IMR-90 (cell line): ENCODE measurements around the gene MORF4L1. TPM values are rescaled to one million over a fixed set of nuclear protein-coding genes. Genes with fewer than 3 reads are reported as not detected.
A peak's percentile ranks its signal among the peaks of the same experiment; 100 is the strongest.

Experiments
- ATAC-seq: fragments of 200-7000 bp; cut with Tn5 transposase; 2 replicates; pipeline ENCODE4 v1.9.1; 2020; ENCODE audit warnings: low read depth, mild to moderate bottlenecking, moderate library complexity
- BruUV-seq: library from RNA; stranded (reverse); fragments of 400-500 nt; replicated peaks from 2 replicates; lab custom pipeline; 2021; lab: Mats Ljungman, UMichigan
- CTCF ChIA-PET: fragments of 300-600 bp; formaldehyde crosslinking; extraction: SDS; loops from one replicate; lab custom pipeline; 2021; ENCODE audit warnings: antibody characterized with exemption; lab: Yijun Ruan, JAX
- POLR2A ChIA-PET: fragments of 300-600 bp; sonication (Branson Sonifier 250); formaldehyde crosslinking; loops from one replicate; lab custom pipeline; 2022; ENCODE audit warnings: antibody characterized with exemption; ENCODE audit not compliant: unreplicated experiment; lab: Charles Lee
- DNase-seq: peaks from one replicate; pipeline ENCODE4 v3.0.0; 2013
- H2AFZ ChIP-seq: replicated peaks from 2 replicates; pipeline ENCODE3; 2013; ENCODE audit warnings: low read length, mild to moderate bottlenecking; ENCODE audit not compliant: poor library complexity
- H2AK5ac ChIP-seq: 2 replicates; pipeline ENCODE4 v1.6.1; 2013; ENCODE audit warnings: low read depth, low read length, inconsistent platforms
- H2AK9ac ChIP-seq: replicated peaks from 2 replicates; pipeline ENCODE3; 2013; ENCODE audit warnings: mild to moderate bottlenecking, low read depth, low read length, moderate library complexity; ENCODE audit not compliant: poor library complexity
- H2BK120ac ChIP-seq: 2 replicates; pipeline ENCODE4 v1.6.1; 2013; ENCODE audit warnings: low read depth, low read length, inconsistent platforms
- H2BK15ac ChIP-seq: 3 replicates; pipeline ENCODE4 v1.6.1; 2013; ENCODE audit warnings: low read depth, low read length, inconsistent platforms
- H2BK20ac ChIP-seq: 2 replicates; pipeline ENCODE4 v1.6.1; 2013; ENCODE audit warnings: low read depth, mild to moderate bottlenecking, inconsistent platforms, low read length, moderate library complexity
- H2BK5ac ChIP-seq: 2 replicates; pipeline ENCODE4 v1.6.1; 2013; ENCODE audit warnings: mild to moderate bottlenecking, low read depth, low read length, inconsistent platforms; ENCODE audit not compliant: poor library complexity, severe bottlenecking
- H3K14ac ChIP-seq: replicated peaks from 2 replicates; pipeline ENCODE4 v1.6.1; 2013; ENCODE audit warnings: low read depth, low read length, inconsistent platforms
- H3K18ac ChIP-seq: 2 replicates; pipeline ENCODE4 v1.6.1; 2013; ENCODE audit warnings: low read depth, low read length, control low read depth
- H3K23ac ChIP-seq: 2 replicates; pipeline ENCODE4 v1.6.1; 2013; ENCODE audit warnings: low read depth, low read length, inconsistent platforms
- H3K27ac ChIP-seq: 2 replicates; pipeline ENCODE4 v1.5.1; 2013; ENCODE audit warnings: mild to moderate bottlenecking, control low read depth, low read length; ENCODE audit not compliant: insufficient read depth
- H3K27me3 ChIP-seq: 2 replicates; pipeline ENCODE4 v1.6.1; 2013; ENCODE audit warnings: low read length; ENCODE audit not compliant: control insufficient read depth, insufficient read depth
- H3K36me3 ChIP-seq: 2 replicates; pipeline ENCODE4 v1.6.1; 2013; ENCODE audit warnings: low read length, mixed read lengths; ENCODE audit not compliant: control insufficient read depth, insufficient read depth
- H3K4ac ChIP-seq: 2 replicates; pipeline ENCODE4 v1.6.1; 2013; ENCODE audit warnings: low read depth, low read length, inconsistent platforms
- H3K4me1 ChIP-seq: 2 replicates; pipeline ENCODE4 v1.6.1; 2013; ENCODE audit warnings: low read length, mixed read lengths; ENCODE audit not compliant: control insufficient read depth, insufficient read depth
- H3K4me2 ChIP-seq: 2 replicates; pipeline ENCODE4 v1.6.1; 2013; ENCODE audit warnings: low read depth, mild to moderate bottlenecking, control low read depth, low read length, moderate library complexity
- H3K4me3 ChIP-seq: 2 replicates; pipeline ENCODE4 v1.5.1; 2013; ENCODE audit warnings: low read depth, mild to moderate bottlenecking, control low read depth, low read length, moderate library complexity; ENCODE audit not compliant: insufficient read depth
- H3K56ac ChIP-seq: 2 replicates; pipeline ENCODE4 v1.6.1; 2013; ENCODE audit warnings: low read length, inconsistent platforms; ENCODE audit not compliant: insufficient read depth; ENCODE audit errors: extremely low read depth
- H3K79me1 ChIP-seq, 2 experiments: 2 replicates each; pipeline ENCODE4 v1.6.1; 2013; ENCODE audit warnings: low read length in 2 of 2, inconsistent platforms in 1 of 2, low read depth in 1 of 2
- H3K9ac ChIP-seq: 2 replicates; pipeline ENCODE4 v1.6.1; 2013; ENCODE audit warnings: low read depth, low read length, control low read depth
- H3K9me1 ChIP-seq: 2 replicates; pipeline ENCODE4 v1.6.1; 2013; ENCODE audit warnings: low read length, inconsistent platforms; ENCODE audit not compliant: insufficient read depth
- H3K9me3 ChIP-seq: 2 replicates; pipeline ENCODE4 v1.6.1; 2013; ENCODE audit warnings: low read length; ENCODE audit not compliant: control insufficient read depth, insufficient read depth
- H4K20me1 ChIP-seq: 2 replicates; pipeline ENCODE4 v1.6.1; 2013; ENCODE audit warnings: low read length, inconsistent platforms; ENCODE audit not compliant: insufficient read depth
- H4K5ac ChIP-seq: 2 replicates; pipeline ENCODE4 v1.6.1; 2013; ENCODE audit warnings: mild to moderate bottlenecking, low read depth, low read length, control low read depth
- H4K8ac ChIP-seq, 2 experiments: 2 replicates each; pipeline ENCODE4 v1.6.1; 2013; ENCODE audit warnings: low read depth in 2 of 2, low read length in 2 of 2, control low read depth in 1 of 2, inconsistent platforms in 1 of 2
- H4K91ac ChIP-seq: 2 replicates; pipeline ENCODE4 v1.6.1; 2013; ENCODE audit warnings: low read depth, low read length, inconsistent platforms; ENCODE audit not compliant: insufficient read depth
- BHLHE40 ChIP-seq: fragments of 150-350 bp; IDR thresholded peaks from 2 replicates; pipeline ENCODE4 v1.6.1; 2016; ENCODE audit warnings: mild to moderate bottlenecking, low read depth, low read length
- CEBPB ChIP-seq: IDR thresholded peaks from 2 replicates; pipeline ENCODE4 v1.6.1; 2012; ENCODE audit warnings: low read depth, low read length, improper control_type of control experiment
- CHD1 ChIP-seq: IDR thresholded peaks from 2 replicates; pipeline ENCODE4 v1.6.1; 2012; ENCODE audit warnings: low read depth, low read length, improper control_type of control experiment
- CTCF ChIP-seq: conservative IDR thresholded peaks from 2 replicates; pipeline ENCODE4 v1.5.1; 2012; ENCODE audit warnings: mild to moderate bottlenecking, low read depth, low read length, improper control_type of control experiment
- FOS ChIP-seq: fragments of 150-350 bp; IDR thresholded peaks from 2 replicates; pipeline ENCODE4 v1.6.1; 2016; ENCODE audit warnings: low read depth, low read length
- MAFK ChIP-seq: IDR thresholded peaks from 2 replicates; pipeline ENCODE4 v1.6.1; 2012; ENCODE audit warnings: low read depth, low read length, improper control_type of control experiment
- MAZ ChIP-seq: IDR thresholded peaks from 2 replicates; pipeline ENCODE4 v1.6.1; 2012; ENCODE audit warnings: low read depth, mild to moderate bottlenecking, low read length, improper control_type of control experiment, moderate library complexity, borderline replicate concordance
- MXI1 ChIP-seq: IDR thresholded peaks from 2 replicates; pipeline ENCODE4 v1.6.1; 2012; ENCODE audit warnings: low read depth, mild to moderate bottlenecking, low read length, moderate library complexity, borderline replicate concordance
- NFE2L2 ChIP-seq: fragments of 150-350 bp; IDR thresholded peaks from 2 replicates; pipeline ENCODE4 v1.6.1; 2016; ENCODE audit warnings: low read depth, mild to moderate bottlenecking, low read length
- RAD21 ChIP-seq: IDR thresholded peaks from 2 replicates; pipeline ENCODE4 v1.6.1; 2012; ENCODE audit warnings: low read length, improper control_type of control experiment
- RCOR1 ChIP-seq: IDR thresholded peaks from 2 replicates; pipeline ENCODE4 v1.6.1; 2012; ENCODE audit warnings: mild to moderate bottlenecking, low read length, improper control_type of control experiment; ENCODE audit not compliant: insufficient replicate concordance
- RFX5 ChIP-seq: IDR thresholded peaks from 2 replicates; pipeline ENCODE4 v1.8.0; 2012; ENCODE audit warnings: low read depth, mild to moderate bottlenecking, low read length, moderate library complexity
- SMC3 ChIP-seq: fragments of 150-350 bp; IDR thresholded peaks from 2 replicates; pipeline ENCODE4 v1.6.1; 2016; ENCODE audit warnings: low read depth, mild to moderate bottlenecking, antibody characterized with exemption, low read length, moderate library complexity
- USF2 ChIP-seq: fragments of 150-350 bp; IDR thresholded peaks from 2 replicates; pipeline ENCODE4 v1.6.1; 2017; ENCODE audit warnings: mild to moderate bottlenecking, antibody characterized with exemption, low read length, low read depth
- WGBS, 2 experiments: methylation state at CpG; one replicate each; pipeline versions ENCODE4 v1.1.5 to v1.1.7; 2013; ENCODE audit warnings: missing lambda C conversion rate in 2 of 2; ENCODE audit not compliant: insufficient read length in 1 of 2; ENCODE audit errors: extremely low coverage in 2 of 2; 5-methylcytosine and 5-hydroxymethylcytosine counted together
- dilution Hi-C: fragments of 300-500 bp; cut with HindIII; formaldehyde crosslinking; loops from one replicate; pipeline ENCODE4 v1.14.3; 2018; ENCODE audit warnings: low sequenced_read_pairs; ENCODE audit not compliant: unreplicated experiment
- in situ Hi-C: fragments of 300-500 bp; cut with MboI; formaldehyde crosslinking; loops from 3 replicates; pipeline ENCODE4 v1.14.3; 2019; ENCODE audit warnings: low sequenced_read_pairs, inconsistent platforms, mixed read lengths
- intact Hi-C: fragments of 100-400 bp; cut with micrococcal nuclease; formaldehyde crosslinking; loops from 2 replicates; pipeline ENCODE4 v1.10.0; 2022
- polyA plus RNA-seq, 3 experiments: library from polyadenylated mRNA; depleted of rRNA; stranded (reverse); fragments of >200 nt; gene quantifications; 2 replicates each; pipeline ENCODE4 v1.2.3, GENCODE V29; 2012; ENCODE audit warnings: low replicate concordance in 1 of 3
- total RNA-seq: library from RNA; depleted of rRNA; stranded (reverse); fragments of >200 nt; gene quantifications from 2 replicates; pipeline ENCODE4 v1.2.3, GENCODE V29; 2012
- TF ChIP-seq, protein P1 (sequence below): fragments of 150-350 bp; IDR thresholded peaks from 2 replicates; pipeline ENCODE4 v1.6.1; 2016; ENCODE audit warnings: low read depth, mild to moderate bottlenecking, low read length, moderate library complexity, borderline replicate concordance

The MORF4L1 gene
- total and polyA plus RNA-seq, 2 of the 4 experiments (the other 2 are of a cell fraction): 217 to 392 TPM

DNA sequence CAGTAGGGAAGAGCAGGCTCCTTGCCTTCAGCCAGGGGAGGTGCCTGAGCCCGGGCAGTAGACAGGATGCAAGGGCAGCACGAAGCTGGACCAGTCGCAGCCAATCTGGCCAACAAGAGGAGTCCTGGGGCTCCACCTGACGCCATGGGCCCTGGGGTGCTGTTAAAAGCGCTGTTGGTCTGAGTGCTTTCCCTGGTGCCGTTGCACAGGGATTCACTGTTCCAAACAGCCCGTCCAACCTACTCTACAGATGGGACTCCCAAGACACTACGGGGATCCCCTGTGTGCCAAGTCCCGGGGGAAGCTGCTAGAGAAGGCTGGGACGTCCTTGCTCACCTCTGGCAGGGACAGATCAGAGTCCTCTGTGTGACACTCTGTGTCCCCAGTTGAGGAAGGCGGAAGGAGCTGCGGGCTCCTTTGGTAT lies 71.5 kb downstream of the MORF4L1 start:
- no peak overlapping the region for H3K27ac ChIP-seq
- H3K23ac ChIP-seq: no peak overlapping the region
- ChIA-PET POLR2A (no interaction called here), CTCF (interaction anchor here (0.5 kb wide), 1 partner anchor 400 kb away, joined by 3 read pairs; no protein-coding TSS in a partner anchor)
- in situ Hi-C loops (no loop called here), intact Hi-C loops (no loop called here), dilution Hi-C loops (no loop called here)
- no peaks in the 10 kb centered on the region for H4K20me1 ChIP-seq
- H2BK15ac ChIP-seq: no peak overlapping the region
- H3K9me3 ChIP-seq: no peaks in the 10 kb centered on the region
- H4K91ac ChIP-seq: no peak overlapping the region
- H3K4me1 ChIP-seq: peaks cover 2% of the 10 kb centered on the region; the same call in 1 of the 2 replicates
- no peak for DNase-seq
- no peak overlapping the region for H4K8ac ChIP-seq
- no peak overlapping the region for H2AK5ac ChIP-seq
- H3K4me3 ChIP-seq: no peak overlapping the region
- 20% methylated on average over 1 of the region's 12 CpGs; no CpG with 5 or more reads in 1 of the 2 experiments for WGBS, 2 experiments
- no peak overlapping the region for H3K56ac ChIP-seq
- H3K14ac ChIP-seq: no peak overlapping the region; the same call in 1 of the 2 replicates
- no peak overlapping the region for H2BK20ac ChIP-seq
- H3K79me1 ChIP-seq: no peaks in the 10 kb centered on the region
- H2AK9ac ChIP-seq: peak overlapping the region; percentile 16
- no peak for ATAC-seq
- no peak overlapping the region for H3K4ac ChIP-seq
- H3K36me3 ChIP-seq: no peaks in the 10 kb centered on the region
- no TSS peak for BruUV-seq
- no peak overlapping the region for H4K5ac ChIP-seq
- H3K18ac ChIP-seq: no peak overlapping the region
- H3K4me2 ChIP-seq: peak overlapping the region; percentile 87
- peak overlapping the region; percentile 98 for H2AFZ ChIP-seq
- 0 out of 2 replicates have a peak overlapping the region, but pooled peaks have one; percentile 11 for H3K9ac ChIP-seq
- H2BK5ac ChIP-seq: no peak overlapping the region
- H2BK120ac ChIP-seq: no peak overlapping the region
- no peaks in the 10 kb centered on the region for H3K9me1 ChIP-seq
- peaks cover 37% of the 10 kb centered on the region for H3K27me3 ChIP-seq
- TF ChIP-seq NFE2L2: no peak
- no peak for TF ChIP-seq FOS
- TF ChIP-seq, protein P1, sequence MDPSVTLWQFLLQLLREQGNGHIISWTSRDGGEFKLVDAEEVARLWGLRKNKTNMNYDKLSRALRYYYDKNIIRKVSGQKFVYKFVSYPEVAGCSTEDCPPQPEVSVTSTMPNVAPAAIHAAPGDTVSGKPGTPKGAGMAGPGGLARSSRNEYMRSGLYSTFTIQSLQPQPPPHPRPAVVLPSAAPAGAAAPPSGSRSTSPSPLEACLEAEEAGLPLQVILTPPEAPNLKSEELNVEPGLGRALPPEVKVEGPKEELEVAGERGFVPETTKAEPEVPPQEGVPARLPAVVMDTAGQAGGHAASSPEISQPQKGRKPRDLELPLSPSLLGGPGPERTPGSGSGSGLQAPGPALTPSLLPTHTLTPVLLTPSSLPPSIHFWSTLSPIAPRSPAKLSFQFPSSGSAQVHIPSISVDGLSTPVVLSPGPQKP: no peak
- no peak for TF ChIP-seq CEBPB
- TF ChIP-seq MAFK: no peak
- no peak for TF ChIP-seq BHLHE40
- TF ChIP-seq CHD1: no peak
- TF ChIP-seq SMC3: no peak
- no peak for TF ChIP-seq RCOR1
- no peak for TF ChIP-seq MAZ
- no peak for TF ChIP-seq RFX5
- no peak for TF ChIP-seq RAD21
- TF ChIP-seq USF2: no peak
- no peak for TF ChIP-seq MXI1
- no peak for TF ChIP-seq CTCF
